Measurements from ENCODE around the gene KLF11. TPM values are rescaled to one million over a fixed set of nuclear protein-coding genes. Genes with fewer than 3 reads are reported as not detected.

The KLF11 gene
- total and polyA plus RNA-seq, 2 of the 8 experiments (the other 6 are each of a cell fraction or from before 2014, with no cell fraction given), result 6.4 to 10.1 TPM

DNA sequence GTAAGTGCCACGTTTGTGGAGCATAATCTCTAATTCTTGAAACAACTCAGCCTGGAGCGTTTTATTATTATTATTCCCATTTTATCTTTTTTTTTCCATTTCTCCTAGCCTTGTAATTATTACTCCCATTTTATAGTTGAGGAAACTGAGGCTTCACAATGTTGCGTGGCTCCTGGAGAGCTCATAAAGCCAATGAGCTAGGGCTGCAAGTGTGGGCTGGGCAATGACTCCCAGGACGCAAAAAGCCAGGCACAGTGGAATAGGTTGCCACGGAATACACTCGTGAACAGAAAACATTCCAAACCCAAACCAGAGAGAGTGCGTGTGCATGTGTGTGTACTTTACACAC is 13.5 kb upstream of the KLF11 start:
- Histone ChIP-seq H3K27ac (ENCODE audit: low read depth, low read length) (no peak overlapping the region), H2AFZ (ENCODE audit: low read length) (peak overlapping the region; percentile 73; the same call in 1 of the 2 replicates)
- no peak for TF ChIP-seq SAP30 (IDR thresholded peaks at IDR 0.05; ENCODE audit: insufficient read depth, insufficient replicate concordance, low read length)

More for the DNA sequence above, 13.5 kb upstream of the KLF11 start:
- peak overlapping the region; percentile 88; the same call in 1 of the 2 replicates for H2BK15ac ChIP-seq (ENCODE audit: low read length)
- ChIA-PET CTCF (ENCODE audit: partially characterized antibody) (interaction anchor here (0.6 to 7.5 kb wide), 13 partner anchors 10 to 216 kb away, joined by 3 to 46 read pairs (median 7); no protein-coding TSS in a partner anchor), POLR2A (ENCODE audit: partially characterized antibody) (interaction anchor here (1.6 to 1.8 kb wide), 3 partner anchors 10 to 13 kb away, joined by 4 to 7 read pairs (median 4); no protein-coding TSS in a partner anchor)
- no peak overlapping the region for H3K14ac ChIP-seq (ENCODE audit: insufficient read length)
- H3K36me3 ChIP-seq (ENCODE audit: control insufficient read depth in 2 of 4, insufficient read depth in 4 of 4, low read length in 3 of 4), result no peaks in the 10 kb centered on the region
- H3K56ac ChIP-seq (replicated peaks; ENCODE audit: insufficient read length, low read depth, low read length), result no peak overlapping the region
- H3K9me3 ChIP-seq (ENCODE audit: insufficient read depth in 2 of 2, low read depth in 1 of 2, low read length in 1 of 2), result no peaks in the 10 kb centered on the region
- H3K23ac ChIP-seq (ENCODE audit: insufficient read length), result no peak overlapping the region
- 0 out of 2 replicates have a peak overlapping the region, but pooled peaks have one; percentile 12 for H2AK5ac ChIP-seq (ENCODE audit: low read depth, low read length)
- H2BK5ac ChIP-seq (ENCODE audit: low read depth, low read length), result no peak overlapping the region
- peak overlapping the region; percentile 28 for H3K18ac ChIP-seq (ENCODE audit: extremely low read depth, low read length)
- H3K79me2 ChIP-seq (ENCODE audit: control insufficient read depth in 1 of 2, insufficient read depth in 2 of 2, low read length in 2 of 2), result no peaks in the 10 kb centered on the region
- no peak overlapping the region for H3K9ac ChIP-seq (replicated peaks in 1 of 4; ENCODE audit: extremely low read depth in 1 of 4, low read depth in 3 of 4, low read length in 3 of 4)
- H4K91ac ChIP-seq (replicated peaks; ENCODE audit: insufficient read length, low read length), result no peak overlapping the region
- no peak overlapping the region for H3K4me3 ChIP-seq (ENCODE audit: extremely low read depth in 1 of 4, insufficient read depth in 2 of 4, low read depth in 3 of 4, low read length in 4 of 4)
- H2BK120ac ChIP-seq (replicated peaks; ENCODE audit: low read depth, low read length), result no peak overlapping the region
- 0 out of 2 replicates have a peak overlapping the region, but pooled peaks have one; percentile 86 for H2BK20ac ChIP-seq (ENCODE audit: low read length)
- DNase-seq (ENCODE audit: low read depth in 1 of 2, low spot score in 2 of 2) (no peak), FAIRE-seq (no peak)
- peak overlapping the region; percentile 81; the same call in 1 of the 2 replicates for H2BK12ac ChIP-seq (ENCODE audit: low read depth, low read length)
- H3K4ac ChIP-seq (replicated peaks; ENCODE audit: insufficient read length, low read depth, low read length), result no peak overlapping the region
- no peaks in the 10 kb centered on the region for H3K27me3 ChIP-seq (replicated peaks in 1 of 4; ENCODE audit: control insufficient read depth in 3 of 4, extremely low read depth in 1 of 4, insufficient read depth in 3 of 4, low read length in 3 of 4)
- no peak overlapping the region for H4K8ac ChIP-seq (ENCODE audit: extremely low read depth, insufficient read depth, low read length)
- H3K4me2 ChIP-seq (ENCODE audit: insufficient read depth in 1 of 2, low read depth in 2 of 2, low read length in 2 of 2), result no peak overlapping the region; a peak in 1 of 4 replicates
- peaks cover 0 to 17% (median 7%) of the 10 kb centered on the region in 4 experiments; a peak in 6 of 7 replicates for H3K4me1 ChIP-seq (replicated peaks in 1 of 4; ENCODE audit: control insufficient read depth in 3 of 4, insufficient read depth in 4 of 4, low read length in 3 of 4)
- H3K23me2 ChIP-seq (ENCODE audit: low read depth, low read length), result no peaks in the 10 kb centered on the region
- WGBS, 2 experiments (ENCODE audit: extremely low coverage in 1 of 2, insufficient coverage in 1 of 2, insufficient read length in 1 of 2, insufficient replicate concordance in 2 of 2, low coverage in 1 of 2, low lambda C conversion rate in 2 of 2, missing lambda C conversion rate in 1 of 2), result 75% methylated on average over 7 of the region's 7 CpGs; no CpG with 5 or more reads in 1 of the 2 experiments
- no peaks in the 10 kb centered on the region for H3K79me1 ChIP-seq (ENCODE audit: low read depth, low read length)
- H4K5ac ChIP-seq (ENCODE audit: insufficient read length, low read depth, low read length), result no peak overlapping the region
- no peaks in the 10 kb centered on the region for H4K20me1 ChIP-seq (replicated peaks in 1 of 2; ENCODE audit: control insufficient read depth in 1 of 2, insufficient read depth in 2 of 2, low read length in 2 of 2)
